ENCODE measurements around the gene CBLN2. TPM values are rescaled to one million over a fixed set of nuclear protein-coding genes. Genes with fewer than 3 reads are reported as not detected.
A peak's percentile ranks its signal among the peaks of the same experiment; 100 is the strongest.

Gene CBLN2
- total RNA-seq, 1 donor from 2014 or later, result 8.2 TPM

DNA sequence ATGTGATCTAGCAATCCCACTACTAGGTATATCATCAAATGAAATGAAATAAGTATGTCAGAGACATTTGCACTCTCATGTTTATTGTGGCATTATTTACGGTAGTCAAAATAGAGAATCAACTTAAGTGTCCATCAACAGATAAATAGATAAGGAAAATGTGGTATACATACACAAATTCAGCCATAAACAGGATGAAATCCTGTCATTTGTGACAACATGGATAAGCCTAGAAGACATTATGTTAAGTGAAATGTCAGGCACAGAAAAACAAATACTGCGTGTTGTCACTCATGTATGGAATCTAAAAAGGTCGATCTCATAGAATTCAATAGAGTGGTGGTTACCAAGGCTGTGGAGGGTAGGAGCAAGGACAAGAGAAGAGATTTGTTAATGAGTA lies 22.1 kb upstream of the CBLN2 start:
- TF ChIP-seq, protein P1, sequence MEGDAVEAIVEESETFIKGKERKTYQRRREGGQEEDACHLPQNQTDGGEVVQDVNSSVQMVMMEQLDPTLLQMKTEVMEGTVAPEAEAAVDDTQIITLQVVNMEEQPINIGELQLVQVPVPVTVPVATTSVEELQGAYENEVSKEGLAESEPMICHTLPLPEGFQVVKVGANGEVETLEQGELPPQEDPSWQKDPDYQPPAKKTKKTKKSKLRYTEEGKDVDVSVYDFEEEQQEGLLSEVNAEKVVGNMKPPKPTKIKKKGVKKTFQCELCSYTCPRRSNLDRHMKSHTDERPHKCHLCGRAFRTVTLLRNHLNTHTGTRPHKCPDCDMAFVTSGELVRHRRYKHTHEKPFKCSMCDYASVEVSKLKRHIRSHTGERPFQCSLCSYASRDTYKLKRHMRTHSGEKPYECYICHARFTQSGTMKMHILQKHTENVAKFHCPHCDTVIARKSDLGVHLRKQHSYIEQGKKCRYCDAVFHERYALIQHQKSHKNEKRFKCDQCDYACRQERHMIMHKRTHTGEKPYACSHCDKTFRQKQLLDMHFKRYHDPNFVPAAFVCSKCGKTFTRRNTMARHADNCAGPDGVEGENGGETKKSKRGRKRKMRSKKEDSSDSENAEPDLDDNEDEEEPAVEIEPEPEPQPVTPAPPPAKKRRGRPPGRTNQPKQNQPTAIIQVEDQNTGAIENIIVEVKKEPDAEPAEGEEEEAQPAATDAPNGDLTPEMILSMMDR (IDR thresholded peaks at IDR 0.05), result no peak
- intact Hi-C loops (cut with DNase I), result no loop called here
- Histone ChIP-seq H3K36me3 (no peaks in the 10 kb centered on the region), H3K9me3 (peaks cover 0 to 5% of the 10 kb centered on the region in 2 donors), H3K27me3 (no peaks in the 10 kb centered on the region), H3K4me1 (no peaks in the 10 kb centered on the region), H3K27ac (no peak overlapping the region), H3K4me3 (no peak overlapping the region)
- no peak for DNase-seq (ENCODE audit: low spot score in 2 of 2)

DNA sequence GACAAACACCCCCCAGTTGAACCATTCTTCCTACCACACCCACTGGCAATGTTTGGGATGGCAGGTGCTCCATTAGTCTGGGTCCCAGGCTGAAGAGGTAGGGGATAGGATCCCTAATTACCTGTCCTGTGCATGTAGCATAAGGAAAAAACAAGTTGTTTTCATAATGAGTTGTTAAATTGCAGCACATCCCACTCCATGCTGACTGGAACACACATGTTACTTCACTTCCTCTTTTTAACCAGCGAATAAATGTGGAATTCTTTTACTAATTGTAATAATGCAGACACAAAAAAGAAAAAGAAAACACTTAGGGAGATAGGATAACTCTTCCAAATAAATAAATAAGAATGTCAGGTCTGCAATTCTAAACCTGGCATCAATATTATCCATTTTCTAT lies 11.8 kb upstream of the CBLN2 start:
- no peaks in the 10 kb centered on the region for H3K9me3 ChIP-seq
- no peaks in the 10 kb centered on the region for H3K4me1 ChIP-seq
- no peaks in the 10 kb centered on the region for H3K36me3 ChIP-seq
- H3K27me3 ChIP-seq, result no peaks in the 10 kb centered on the region
- H3K4me3 ChIP-seq, result no peak overlapping the region
- H3K27ac ChIP-seq, result no peak overlapping the region
- intact Hi-C loops (cut with DNase I), result no loop called here
- DNase-seq (ENCODE audit: low spot score in 2 of 2), result no peak
- TF ChIP-seq, protein P1 (IDR thresholded peaks at IDR 0.05), result no peak

DNA sequence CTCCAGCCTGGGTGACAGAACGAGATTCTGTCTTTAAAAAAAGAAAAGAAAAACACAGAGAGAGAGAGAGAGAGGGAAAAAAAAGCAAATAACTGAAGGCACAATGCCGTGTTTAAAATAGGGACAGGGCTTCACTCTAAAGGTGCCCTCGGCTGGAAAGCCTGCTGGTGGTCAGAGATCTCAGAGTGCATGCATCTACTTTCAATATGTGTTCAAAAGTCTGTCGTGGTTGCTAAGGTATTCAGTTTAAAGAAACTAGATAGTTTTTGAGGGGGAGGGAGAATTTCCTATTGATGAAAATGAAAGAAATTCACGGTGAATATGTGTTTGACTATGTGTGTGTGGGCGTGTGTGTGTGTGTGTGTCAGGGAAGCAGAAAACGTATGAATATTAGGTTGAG lies 11.0 kb upstream of the CBLN2 start:
- no peak overlapping the region for H3K4me3 ChIP-seq
- no peaks in the 10 kb centered on the region for H3K4me1 ChIP-seq
- no peaks in the 10 kb centered on the region for H3K27me3 ChIP-seq
- intact Hi-C loops (cut with DNase I), result no loop called here
- no peak overlapping the region for H3K27ac ChIP-seq
- TF ChIP-seq, protein P1 (IDR thresholded peaks at IDR 0.05), result no peak
- DNase-seq (ENCODE audit: low spot score in 2 of 2), result no peak
- no peaks in the 10 kb centered on the region for H3K36me3 ChIP-seq
- H3K9me3 ChIP-seq, result no peaks in the 10 kb centered on the region

DNA sequence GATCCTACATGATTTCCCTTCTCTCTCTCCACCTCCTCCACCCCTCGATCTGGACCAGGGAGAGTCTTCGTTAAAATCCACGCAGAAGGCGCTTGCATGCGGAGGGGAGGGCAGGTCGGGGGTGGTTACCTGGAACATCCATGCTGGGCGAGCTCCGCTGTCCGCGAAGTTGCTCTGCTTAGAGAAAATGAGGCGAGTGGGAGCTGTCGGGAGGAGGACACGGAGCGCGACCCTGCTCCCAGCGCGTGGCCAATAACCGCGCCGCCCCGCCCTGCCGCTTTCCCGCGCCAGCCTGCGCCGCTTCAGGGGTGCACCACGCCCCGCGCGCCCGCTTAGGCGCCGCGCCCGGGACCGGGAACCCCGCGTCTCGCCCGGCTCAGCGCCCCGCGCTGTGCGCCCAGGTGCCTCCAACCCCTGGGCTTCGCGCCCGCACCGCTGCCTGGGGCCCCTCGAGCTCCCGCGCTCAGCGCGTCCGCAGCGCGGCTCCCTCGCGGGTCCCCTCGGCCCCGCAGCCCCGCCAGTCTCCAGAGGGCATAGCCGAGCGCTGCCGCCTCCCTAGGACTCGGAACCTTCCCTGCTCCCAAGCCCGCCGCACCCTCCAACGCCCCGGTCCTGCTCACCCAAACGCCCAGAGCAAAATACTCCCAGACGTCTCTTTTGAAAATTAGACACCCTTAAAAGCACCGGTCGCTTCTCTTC lies 636 bp downstream of the CBLN2 start:
- Histone ChIP-seq H3K9me3 (no peaks in the 10 kb centered on the region), H3K4me3 (peak overlapping the region; percentile 40 to 56), H3K4me1 (no peaks in the 10 kb centered on the region), H3K27ac (no peak overlapping the region), H3K27me3 (no peaks in the 10 kb centered on the region), H3K36me3 (no peaks in the 10 kb centered on the region)
- TF ChIP-seq, protein P1 (IDR thresholded peaks at IDR 0.05), result no peak
- DNase-seq (ENCODE audit: low spot score in 2 of 2), result no peak
- intact Hi-C loops (cut with DNase I), result no loop called here

DNA sequence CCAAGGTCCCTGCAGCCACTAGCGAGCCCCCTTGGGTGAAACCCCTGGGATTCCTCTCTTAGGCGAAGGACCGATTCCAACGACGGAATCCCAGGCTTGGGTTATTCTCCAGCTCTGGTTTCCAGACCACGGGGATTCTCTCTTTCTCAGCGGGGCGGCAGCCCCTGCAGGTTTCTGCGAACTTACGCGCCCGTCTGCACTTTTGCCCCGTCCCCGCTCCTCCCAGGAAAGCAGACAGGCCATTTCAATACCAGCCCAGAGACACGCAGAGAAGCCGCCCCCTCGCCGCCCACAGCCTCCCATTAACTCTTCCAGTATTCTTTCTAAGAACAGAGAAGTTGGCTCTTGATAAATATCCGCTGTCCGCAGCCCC lies 1.2 kb downstream of the CBLN2 start:
- Histone ChIP-seq H3K4me1 (no peaks in the 10 kb centered on the region), H3K4me3 (peak overlapping the region; percentile 40 to 56), H3K36me3 (no peaks in the 10 kb centered on the region), H3K27ac (no peak overlapping the region), H3K27me3 (no peaks in the 10 kb centered on the region), H3K9me3 (no peaks in the 10 kb centered on the region)
- TF ChIP-seq, protein P1 (IDR thresholded peaks at IDR 0.05), result no peak
- no peak for DNase-seq (ENCODE audit: low spot score in 2 of 2)
- intact Hi-C loops (cut with DNase I), result no loop called here

DNA sequence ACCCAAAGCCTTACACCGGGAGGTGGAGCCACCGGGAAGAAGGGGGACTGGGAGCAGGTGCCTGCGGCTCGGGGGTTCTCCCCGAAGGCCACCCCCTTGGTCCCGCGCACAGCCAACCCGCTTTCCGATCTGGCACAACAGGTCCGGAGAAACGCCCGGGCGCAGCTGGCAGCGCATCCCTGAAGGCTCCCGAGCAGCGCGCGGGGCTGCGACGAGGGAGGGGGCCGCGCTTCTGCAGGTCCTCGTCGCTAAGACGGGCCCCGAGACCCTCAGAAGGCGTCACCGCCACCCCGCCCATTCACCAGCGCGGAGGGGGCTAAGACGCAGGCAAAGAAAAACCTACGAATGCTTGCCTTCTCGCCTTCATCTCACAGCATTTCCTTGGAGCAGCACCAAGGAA lies 1.8 kb downstream of the CBLN2 start:
- Histone ChIP-seq H3K4me3 (peak overlapping the region; percentile 21 to 56), H3K27ac (no peak overlapping the region), H3K36me3 (no peaks in the 10 kb centered on the region), H3K9me3 (no peaks in the 10 kb centered on the region), H3K4me1 (no peaks in the 10 kb centered on the region), H3K27me3 (no peaks in the 10 kb centered on the region)
- intact Hi-C loops (cut with DNase I), result no loop called here
- no peak for DNase-seq (ENCODE audit: low spot score in 2 of 2)
- TF ChIP-seq, protein P1 (IDR thresholded peaks at IDR 0.05), result no peak
